Stimulated activated naive CD8-positive, alpha-beta T cell treated with anti-CD3 and anti-CD28 coated beads, Interleukin-15, Interleukin-2, amounts not matched to agents 100 U/mL and 50 U/mL, for 24 hours (primary cell): ENCODE results near the gene TP53INP2.
"Not testable (repeated sequence)": the region's sequence is repeated elsewhere in the genome, so short reads cannot be mapped to it uniquely, and the experiment has no call there.

Source experiments
- ATAC-seq: fragments of 150-1000 bp; cut with Tn5 transposase; one replicate; pipeline ENCODE4 v1.10.0; 2021
- DNase-seq: peaks from one replicate; pipeline ENCODE4 v3.0.0; 2021

TP53INP2 gene

DNA sequence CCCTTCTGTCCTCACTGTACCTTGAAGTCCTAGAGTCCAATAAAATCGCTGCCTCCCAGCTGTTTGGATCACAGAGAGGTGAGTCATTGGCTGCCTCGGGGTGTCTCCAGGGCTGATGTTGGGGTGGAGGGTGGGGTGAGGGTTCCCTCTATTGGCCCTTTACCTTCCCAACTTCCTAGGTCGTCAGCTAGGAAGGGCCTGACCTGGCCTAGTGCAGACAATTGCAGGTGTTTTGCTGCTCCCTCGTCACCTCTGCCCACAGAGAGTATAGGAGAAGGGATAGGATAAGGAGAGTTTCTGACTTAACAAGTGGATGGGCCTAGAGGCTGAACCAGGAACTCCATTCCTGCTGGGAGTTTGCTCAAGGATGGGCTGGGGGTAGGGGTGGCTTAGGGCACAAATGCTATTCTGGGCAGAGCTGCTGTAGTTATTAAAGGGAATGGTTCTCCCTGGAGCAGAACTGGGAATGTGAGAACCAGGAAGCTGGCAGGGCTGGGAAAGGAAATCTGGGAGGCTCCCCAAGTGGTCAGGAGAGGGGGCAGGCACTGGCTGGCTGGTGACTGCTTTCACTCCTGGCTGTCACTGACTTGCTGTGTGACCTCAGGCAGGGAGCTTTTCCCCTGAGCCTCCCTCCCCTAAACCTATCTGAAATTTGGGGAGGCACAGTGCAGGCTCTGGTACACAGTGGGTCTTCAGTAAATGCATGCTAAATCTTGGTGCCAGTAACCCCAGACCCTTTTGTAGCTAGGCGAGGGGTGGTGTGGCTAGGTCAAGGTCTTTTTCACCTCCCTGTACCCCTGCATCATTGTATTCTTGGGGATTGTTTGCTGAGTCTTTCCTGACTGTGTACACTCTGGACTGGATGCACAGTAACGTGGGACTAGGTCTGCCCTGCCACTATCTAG is 1.5 kb downstream of the TP53INP2 start:
- DNase-seq (no peak), ATAC-seq (no peak)

DNA sequence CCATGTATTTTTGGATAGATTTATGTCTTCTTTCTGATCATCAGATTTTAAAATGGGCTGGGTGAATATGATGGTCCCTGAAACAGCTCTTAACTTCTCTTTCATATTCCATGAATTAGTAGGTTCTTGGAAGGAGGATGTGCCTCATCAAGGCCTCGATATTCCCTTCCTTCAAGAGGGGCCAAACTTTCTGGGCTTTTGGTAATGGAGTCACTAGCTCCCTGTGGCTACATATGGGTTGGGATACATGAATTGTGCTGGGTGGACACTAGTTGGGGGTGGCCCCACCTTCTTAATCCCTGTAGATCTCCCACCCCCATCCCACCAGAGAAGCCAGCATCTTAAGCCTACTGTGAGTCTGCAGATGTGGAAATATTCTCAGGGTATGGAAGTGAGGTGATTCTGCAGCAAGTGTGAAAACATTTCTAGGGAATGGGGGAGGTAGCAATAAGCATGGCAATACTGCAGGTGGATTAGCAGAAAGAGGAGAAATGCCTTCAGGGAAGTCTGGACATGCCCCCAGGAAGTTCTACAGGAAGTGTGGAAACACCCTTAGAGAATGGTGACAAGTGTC is 2.2 kb downstream of the TP53INP2 start:
- ATAC-seq, result no peak
- no peak for DNase-seq

DNA sequence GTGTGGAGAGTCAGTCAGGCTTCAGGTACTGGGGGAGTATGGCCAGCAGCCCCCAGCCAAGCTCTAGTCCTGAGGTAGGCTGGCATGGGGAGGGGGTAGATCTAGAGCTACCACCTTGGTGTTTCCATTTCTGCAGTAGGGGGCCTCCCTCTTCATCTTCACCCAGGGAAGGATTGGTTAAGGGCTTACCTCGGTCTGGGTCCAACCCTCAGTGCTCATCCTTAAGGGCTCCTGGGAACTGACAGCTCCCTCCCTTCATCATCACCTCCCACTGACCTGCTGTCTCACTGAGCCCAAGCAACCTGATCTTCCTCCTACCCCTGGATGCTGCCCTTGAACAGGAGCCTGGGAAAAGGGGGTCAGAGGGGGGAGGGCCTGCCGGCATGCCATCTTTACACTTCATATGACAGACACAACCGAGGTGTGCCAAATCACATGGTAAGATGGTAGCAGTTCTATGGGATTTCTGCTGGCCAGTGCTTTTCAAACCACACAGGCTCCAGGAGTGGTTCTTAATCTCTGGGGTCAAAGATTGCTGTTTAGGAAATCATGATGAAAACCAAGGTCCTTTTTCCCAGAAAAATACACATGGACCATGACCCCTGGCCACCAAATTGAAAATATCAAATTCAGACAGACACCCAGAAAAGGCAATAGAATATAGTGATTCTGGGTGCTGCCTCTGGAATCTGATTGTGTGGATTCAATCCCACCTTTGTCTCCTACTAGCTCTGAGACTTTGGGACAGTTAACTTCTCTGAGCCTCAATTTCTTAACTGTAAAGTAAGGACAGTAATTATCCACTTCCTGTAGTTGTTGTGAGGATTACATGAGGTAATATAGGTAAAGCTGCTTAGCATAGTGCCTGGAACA is 3.0 kb downstream of the TP53INP2 start:
- no peak for ATAC-seq

DNA sequence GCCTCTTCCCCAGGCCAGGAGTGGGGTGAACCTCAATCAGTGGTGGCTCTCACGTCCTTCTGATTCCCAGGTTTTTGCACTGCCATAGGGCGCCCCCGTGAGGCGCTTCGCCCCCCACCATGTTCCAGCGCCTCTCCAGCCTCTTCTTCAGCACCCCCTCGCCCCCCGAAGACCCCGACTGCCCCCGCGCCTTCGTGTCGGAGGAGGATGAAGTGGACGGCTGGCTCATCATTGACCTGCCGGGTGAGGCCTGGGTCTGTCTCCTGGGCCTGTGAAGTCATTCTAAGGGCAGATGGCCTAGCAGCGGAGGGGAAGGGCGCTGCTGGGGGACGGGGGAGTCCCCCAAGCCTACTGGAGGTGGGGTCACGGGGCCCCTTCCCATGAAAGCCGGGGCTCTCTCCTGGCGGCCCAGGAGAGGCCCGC is 4.5 kb downstream of the TP53INP2 start:
- ATAC-seq, result peak; percentile 20
- peak; percentile 76 for DNase-seq

More for the DNA sequence above, 3.0 kb downstream of the TP53INP2 start:
- DNase-seq, result no peak

DNA sequence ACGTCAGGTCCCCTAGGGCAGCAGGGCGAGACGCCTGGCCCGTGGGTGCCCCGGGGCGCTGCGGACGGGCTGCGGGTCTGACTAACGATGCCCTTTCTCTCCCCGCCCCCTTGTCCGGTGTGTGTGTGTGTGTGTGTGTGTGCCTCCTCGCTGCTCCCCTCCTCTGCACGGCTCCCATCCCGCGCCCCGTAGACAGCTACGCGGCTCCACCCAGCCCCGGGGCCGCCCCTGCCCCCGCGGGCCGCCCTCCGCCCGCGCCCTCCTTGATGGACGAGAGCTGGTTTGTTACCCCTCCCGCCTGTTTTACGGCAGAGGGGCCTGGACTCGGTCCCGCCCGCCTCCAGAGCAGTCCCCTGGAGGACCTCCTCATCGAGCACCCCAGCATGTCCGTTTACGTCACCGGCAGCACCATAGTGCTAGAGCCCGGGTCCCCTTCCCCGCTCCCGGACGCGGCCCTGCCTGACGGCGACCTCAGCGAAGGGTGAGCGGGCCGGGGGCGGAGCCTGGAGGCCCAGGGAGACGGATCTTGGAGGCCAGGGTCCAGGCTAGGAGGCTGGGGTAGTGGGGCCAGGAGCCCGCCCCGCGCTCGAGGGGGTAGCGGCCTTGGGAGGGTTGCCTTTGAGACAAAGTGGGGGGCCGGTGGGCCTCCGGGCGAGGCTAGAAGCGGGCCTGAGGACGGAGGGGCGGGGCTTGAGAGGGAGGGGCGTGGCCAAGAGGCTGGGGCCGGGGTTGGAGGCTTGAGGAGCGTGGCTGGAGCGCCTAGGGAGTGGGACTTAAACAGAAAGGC is 5.1 kb downstream of the TP53INP2 start:
- DNase-seq (peak; percentile 87), ATAC-seq (peak; percentile 78)

DNA sequence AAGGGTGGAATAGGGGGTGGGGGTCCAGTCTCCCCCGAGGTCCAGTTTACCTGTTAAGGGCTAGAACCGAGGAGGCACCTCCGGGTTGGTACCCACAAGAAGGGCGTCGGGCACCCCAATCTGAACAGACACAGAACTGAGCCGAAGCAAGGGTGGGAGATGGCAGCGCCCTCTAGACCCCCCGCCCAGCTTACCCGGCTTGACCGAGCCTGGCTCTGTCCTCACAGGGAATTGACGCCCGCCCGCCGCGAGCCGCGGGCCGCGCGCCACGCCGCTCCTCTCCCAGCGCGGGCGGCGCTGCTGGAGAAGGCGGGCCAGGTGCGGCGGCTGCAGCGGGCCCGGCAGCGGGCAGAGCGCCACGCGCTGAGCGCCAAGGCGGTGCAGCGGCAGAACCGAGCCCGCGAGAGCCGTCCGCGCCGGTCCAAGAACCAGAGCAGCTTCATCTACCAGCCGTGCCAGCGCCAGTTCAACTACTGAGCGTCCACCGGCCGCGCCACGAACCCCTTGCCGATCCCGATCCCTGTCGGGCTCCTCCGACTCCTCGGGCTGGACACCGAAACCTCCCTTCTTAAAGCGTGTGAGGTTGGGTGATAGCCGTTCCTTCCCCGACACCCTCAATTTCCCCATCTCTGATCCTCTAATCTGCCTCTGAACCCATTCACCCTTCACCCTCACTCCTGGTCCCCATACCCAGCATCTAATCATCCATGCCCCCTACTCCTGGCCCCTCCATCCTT is 5.9 kb downstream of the TP53INP2 start:
- ATAC-seq, result peak; percentile 37
- peak; percentile 68 for DNase-seq

DNA sequence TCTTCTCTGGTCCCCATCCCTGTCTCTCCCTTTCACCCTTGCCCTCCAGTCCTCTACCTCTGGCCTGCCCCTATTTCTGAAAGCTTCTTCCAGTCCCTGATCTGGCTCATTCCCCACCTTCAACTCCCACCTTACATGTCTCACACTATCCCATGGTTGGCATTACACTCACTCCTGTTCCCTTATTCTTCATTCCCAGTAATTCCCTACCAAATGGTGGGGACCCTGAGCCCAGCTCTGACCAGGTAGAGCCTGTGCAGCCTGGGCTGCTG is 6.4 kb downstream of the TP53INP2 start:
- DNase-seq, result no peak
- no peak for ATAC-seq

DNA sequence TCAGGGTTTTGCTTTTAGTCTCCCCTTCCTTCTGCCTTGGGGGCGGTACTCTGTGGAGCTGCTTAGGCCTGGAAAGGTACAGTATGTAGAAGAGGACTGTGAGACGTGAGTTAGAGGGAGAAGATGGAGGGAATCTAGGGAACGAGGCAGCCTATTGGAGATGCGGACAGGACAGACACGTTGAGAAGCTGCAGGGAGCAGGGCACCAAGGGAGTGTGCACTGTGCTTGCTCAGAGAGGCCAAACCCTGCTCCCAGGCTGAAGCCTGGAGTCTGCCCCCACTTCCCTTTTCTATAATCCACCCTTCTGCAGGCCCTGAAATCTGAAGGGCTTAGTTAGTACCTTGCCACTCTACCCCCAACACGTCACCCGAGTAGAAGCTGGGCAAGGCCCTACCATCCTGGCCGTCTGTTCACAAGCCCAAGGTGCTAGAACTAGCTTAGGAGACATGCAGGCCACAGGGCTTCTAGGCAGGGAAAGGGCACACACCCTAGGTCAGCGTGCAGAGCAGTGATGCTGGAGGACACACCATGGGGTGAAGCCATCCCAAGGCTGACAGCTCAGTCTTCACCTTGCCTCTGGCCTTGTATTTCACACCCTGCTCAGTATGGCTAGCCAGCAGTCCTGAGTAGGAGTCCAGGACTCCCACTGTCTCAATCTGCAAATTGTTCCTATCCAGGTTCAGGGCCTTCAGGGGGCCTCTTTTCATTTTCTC is 6.9 kb downstream of the TP53INP2 start:
- DNase-seq, result no peak
- no peak for ATAC-seq

DNA sequence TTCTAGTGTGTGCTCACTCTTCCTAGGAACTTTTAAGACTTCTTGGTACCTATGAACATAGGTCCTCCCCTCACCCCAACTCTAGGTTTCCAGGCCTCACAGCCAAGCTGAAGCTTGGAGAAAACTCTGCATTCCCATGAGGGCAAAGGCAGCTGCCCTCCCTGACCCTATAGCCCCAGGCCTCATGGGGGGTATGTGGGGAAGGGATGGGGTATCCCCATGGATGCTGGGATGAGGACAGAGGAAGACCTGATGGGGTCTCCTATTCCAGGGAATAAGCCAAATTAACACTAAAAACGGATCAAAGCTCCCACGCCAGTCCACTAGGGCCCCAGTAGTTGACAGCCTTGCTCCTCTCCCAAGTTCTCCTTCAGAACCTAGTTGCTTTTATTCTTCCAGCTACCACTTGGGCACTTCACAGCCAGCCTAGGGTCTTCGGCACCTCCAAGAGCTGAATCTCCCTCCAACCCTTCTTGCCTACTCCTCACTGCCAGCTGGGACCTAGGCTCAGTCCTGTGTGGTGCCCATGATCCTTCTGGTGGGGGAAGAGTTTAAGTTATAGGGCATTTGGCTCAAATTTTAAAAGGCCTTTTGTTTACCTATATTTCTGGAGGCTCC is 7.8 kb downstream of the TP53INP2 start:
- no peak for ATAC-seq
- no peak for DNase-seq

DNA sequence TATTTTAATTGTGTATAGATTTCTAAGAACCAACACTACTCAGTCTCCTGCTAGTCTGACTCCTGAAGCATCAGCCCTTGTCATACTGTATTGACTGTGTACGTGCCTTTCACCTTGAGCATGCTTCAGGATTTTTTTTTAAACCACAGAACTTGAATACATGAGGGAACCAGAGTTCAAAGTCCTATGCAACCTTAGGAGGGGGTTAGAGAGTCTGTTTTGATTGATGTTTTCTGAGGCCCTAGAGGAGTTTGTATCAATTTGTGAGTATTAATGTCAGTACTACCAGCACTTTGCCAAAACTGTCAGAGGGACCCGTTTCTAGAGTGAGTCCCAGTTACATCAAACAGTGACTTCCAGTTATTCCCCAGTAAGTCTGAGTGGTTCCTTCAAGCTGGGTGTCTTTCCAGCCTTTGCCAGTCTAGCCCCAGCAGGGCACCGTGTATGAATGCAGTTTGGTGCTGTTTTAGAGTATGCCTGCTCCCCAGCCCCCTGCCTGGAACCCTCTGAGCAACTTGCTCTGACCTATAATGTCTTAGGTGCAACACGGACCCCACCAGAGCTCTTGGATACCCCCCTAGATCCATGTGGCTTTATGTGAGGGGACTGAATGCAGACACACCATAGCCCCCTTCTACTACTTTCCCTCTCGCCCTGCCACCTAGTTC is 8.5 kb downstream of the TP53INP2 start:
- DNase-seq, result no peak
- no peak for ATAC-seq

DNA sequence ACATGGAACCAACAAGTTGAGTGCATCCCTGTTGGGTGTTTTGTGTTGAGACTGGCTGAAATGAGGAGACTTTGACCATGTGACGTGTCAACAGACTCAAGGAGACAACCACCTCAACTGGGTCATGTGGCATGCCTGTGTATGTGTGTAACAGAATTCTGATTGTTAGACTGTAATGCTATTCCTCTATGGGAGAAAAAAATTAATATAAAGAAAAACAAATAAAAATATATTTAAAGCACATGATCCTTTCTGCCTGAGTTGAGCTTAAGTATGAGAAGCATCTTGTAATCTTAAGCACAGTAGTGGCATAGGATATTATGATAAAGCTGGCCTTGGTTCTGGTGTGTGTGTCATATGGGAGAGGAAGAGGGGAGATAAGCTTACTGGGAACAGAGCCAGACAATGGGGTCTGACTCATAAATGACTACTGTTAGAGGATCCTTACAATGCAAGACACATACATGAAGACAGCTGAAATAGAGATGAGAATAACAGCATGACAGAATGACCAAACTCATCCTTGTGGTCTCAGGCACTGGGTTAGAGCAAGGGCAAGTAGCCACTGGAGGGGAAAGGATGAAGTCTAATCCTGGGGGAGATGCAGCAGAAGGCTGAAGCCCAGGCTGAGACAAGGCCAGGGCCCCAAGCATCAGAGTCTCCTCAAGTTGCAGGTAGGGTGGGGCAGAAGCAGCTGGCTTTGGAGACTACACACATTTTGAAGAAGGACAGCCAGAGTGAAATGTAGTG is 9.2 kb downstream of the TP53INP2 start:
- ATAC-seq (peak; percentile 5), DNase-seq (no peak)

DNA sequence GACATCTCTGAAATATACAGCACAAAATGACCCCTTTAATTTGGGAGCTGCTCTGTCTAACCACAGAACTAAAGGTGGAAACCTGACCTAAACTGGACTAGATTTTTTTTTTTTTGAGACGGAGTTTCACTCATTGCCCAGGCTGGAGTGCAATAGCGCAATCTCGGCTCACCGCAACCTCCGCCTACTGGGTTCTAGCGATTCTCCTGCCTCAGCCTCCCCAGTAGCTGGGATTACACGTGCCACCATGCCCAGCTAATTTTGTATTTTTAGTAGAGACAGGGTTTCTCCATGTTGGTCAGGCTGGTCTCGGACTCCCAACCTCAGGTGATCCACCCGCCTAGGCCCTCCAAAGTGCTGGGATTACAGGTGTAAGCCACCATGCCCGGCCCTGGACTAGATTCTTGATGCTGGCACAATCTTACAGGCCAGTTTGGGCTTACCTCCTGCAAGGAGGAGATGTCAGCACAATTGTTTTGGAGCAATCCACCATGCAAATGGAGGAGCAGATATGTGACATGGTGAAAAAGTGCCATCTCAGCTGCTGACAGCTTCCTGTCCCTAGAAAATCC is 9.9 kb downstream of the TP53INP2 start:
- not testable (repeated sequence) for ATAC-seq, DNase-seq

DNA sequence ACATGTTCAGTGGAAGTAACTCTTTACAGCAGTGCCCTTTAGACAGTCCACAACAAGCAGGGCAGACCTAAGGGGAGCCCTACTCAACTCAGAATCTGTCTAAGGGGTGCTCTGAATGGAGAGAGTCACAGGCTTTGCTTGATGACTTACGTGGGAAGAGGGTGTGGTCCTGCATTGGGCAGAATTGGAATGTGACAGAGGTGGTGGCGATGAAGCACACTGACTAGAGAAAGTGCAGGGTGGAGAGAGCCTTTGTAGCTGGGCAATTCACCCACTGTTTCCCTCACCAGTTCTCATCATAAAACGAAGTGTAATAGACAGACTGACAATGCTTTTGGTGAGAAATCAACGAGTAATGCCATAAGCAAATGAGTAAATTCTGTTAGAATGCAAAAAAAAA is 11.2 kb downstream of the TP53INP2 start:
- no peak for DNase-seq
- ATAC-seq, result no peak

DNA sequence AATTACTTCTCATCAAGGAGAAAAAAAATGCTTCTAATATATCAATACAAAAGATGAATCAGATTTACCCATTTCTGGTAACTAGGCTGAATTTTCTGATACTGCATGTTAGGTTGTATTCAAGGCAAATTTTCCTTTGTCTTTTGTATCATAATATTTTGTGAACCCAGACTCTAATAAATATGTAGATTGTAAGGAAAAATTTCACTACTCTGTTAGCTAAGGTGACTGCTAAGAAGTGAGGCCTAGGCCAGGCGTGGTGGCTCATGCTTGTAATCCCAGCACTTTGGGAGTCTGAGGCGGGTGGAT is 12.7 kb downstream of the TP53INP2 start:
- ATAC-seq (no peak), DNase-seq (no peak)

DNA sequence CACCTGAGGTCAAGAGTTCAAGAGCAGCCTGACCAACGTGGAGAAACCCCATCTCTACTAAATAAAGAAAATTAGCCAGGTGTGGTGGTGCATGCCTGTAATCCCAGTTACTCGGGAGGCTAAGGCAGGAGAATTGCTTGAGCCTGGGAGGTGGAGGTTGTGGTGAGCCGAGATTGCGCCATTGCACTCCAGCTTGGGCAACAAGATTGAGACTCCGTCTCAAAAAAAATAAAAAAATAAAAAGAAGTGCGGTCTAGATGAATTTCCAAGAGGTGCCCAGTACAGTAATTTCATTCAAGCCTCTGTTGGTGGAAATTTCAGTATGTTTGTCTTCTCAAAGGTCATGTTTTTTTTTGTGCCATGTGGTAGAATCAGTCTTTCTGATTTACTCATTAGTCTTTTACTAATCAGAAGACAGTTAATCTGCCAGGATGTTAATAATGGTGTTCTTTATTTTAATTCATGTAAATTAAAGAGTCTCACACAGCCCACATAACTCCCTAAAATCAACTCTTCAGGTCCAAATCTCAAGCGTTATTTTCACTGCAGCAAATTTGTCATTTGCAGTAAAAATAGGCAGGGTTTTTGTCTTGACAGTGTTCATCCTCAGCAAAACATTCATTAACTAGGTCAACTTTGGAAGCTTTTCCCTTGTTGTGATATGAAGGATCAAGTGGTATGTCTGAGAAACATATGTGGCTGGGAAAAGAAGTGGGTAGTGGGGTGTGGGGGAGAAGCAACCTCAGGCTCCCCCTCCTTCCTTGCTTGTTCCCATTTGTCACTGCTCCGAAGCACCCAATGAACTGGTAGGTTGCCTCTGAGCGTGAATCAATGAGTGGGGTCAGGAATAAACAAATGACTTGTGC is 13.3 kb downstream of the TP53INP2 start:
- DNase-seq, result no peak
- no peak for ATAC-seq

DNA sequence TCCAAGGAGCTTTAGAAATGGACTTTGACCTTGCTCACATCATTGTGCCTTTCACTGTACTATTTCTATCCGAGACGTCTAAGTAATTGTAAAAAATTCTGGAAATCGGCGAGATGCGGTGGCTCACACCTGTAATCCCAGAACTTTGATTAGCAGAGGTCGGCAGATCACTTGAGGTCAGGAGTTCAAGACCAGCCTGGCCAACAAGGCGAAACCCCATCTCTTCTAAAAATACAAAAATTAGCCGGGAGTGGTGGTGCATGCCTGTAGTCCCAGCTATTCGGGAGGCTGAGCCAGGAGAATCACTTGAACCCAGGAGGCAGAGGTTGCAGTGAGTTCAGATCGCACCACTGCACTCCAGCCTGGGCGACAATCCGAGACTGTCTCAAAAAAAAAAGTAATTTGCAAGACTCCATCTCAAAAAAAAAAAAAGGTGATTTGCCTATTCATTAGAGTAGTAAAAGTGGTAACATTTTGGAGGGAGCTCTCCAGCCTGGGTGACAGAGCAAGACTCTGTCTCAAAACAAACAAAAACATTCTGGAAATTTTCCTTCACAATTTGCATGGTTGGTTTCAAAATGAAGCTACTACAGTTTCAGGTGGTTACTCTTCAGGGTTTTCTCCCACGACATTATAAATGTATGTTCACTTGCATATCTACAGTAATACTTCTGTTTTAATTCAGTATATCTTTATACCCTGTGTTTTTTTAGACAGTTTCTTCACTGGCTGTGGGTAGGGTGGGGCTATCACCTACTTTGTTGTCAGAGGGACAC is 15.3 kb downstream of the TP53INP2 start:
- DNase-seq, result not testable (repeated sequence)
- ATAC-seq, result peak; percentile 74

DNA sequence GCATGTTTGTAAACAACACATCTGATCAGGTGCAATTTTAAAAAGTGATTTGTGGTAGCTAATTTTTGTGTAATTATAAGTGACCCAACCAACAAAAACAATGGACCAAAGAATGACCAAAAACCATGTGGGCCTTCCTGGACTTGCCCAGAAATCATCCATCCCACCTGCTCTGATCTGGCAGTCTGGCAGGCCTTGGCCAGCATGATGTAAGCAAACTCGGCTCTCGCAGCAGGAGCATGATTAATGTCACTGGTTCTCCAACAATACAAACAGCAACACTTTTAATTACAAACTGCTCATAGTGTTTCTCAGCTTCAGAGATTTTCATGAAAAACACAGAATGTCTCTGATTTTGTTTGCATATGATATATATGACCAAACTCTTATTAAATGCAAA is 16.1 kb downstream of the TP53INP2 start:
- no peak for DNase-seq
- ATAC-seq, result no peak
